Measurements from ENCODE around the gene IGF2BP2. TPM values are rescaled to one million over a fixed set of nuclear protein-coding genes. Genes with fewer than 3 reads are reported as not detected.

The IGF2BP2 gene
- total RNA-seq, 4 donors from 2014 or later: 3.9 to 13.5 (median 8.1) TPM

- H3K4me3 ChIP-seq: no peak overlapping the region
- TF ChIP-seq POLR2AphosphoS5 (IDR thresholded peaks at IDR 0.05): no peak
- TF ChIP-seq CTCF (IDR thresholded peaks at IDR 0.05): no peak
- TF ChIP-seq EP300 (IDR thresholded peaks at IDR 0.05): no peak
- TF ChIP-seq POLR2A (IDR thresholded peaks at IDR 0.05): no peak
- ATAC-seq: no peak
- H3K4me1 ChIP-seq: no peaks in the 10 kb centered on the region
- WGBS, 2 donors (ENCODE audit: low coverage in 1 of 2): 89 to 93% methylated on average over 9 of the region's 9 CpGs
- H3K9me3 ChIP-seq: no peaks in the 10 kb centered on the region
- peaks cover 15% of the 10 kb centered on the region for H3K27me3 ChIP-seq
- H3K36me3 ChIP-seq: no peaks in the 10 kb centered on the region
- H3K27ac ChIP-seq: no peak overlapping the region
These were observed 139.4 kb downstream of the IGF2BP2 start for GRCh38 chr3:185685231-185686035.

- WGBS, 2 donors (ENCODE audit: low coverage in 1 of 2): 42 to 85% methylated on average over 2 to 4 of the region's 4 CpGs
- Histone ChIP-seq H3K27ac (no peak overlapping the region), H3K4me1 (no peaks in the 10 kb centered on the region), H3K27me3 (no peaks in the 10 kb centered on the region), H3K4me3 (no peak overlapping the region), H3K9me3 (peaks cover 0 to 11% (median 0%) of the 10 kb centered on the region in 3 donors), H3K36me3 (no peaks in the 10 kb centered on the region)
- ATAC-seq: no peak
- TF ChIP-seq POLR2AphosphoS5 (IDR thresholded peaks at IDR 0.05) (no peak), CTCF (IDR thresholded peaks at IDR 0.05) (no peak), POLR2A (IDR thresholded peaks at IDR 0.05) (no peak), EP300 (IDR thresholded peaks at IDR 0.05) (no peak)
These were observed 144.6 kb downstream of the IGF2BP2 start for GRCh38 chr3:185680231-185680630.

- Histone ChIP-seq H3K9me3 (peaks cover 0 to 11% (median 0%) of the 10 kb centered on the region in 3 donors), H3K4me3 (no peak overlapping the region), H3K27me3 (no peaks in the 10 kb centered on the region), H3K27ac (no peak overlapping the region), H3K4me1 (no peaks in the 10 kb centered on the region), H3K36me3 (no peaks in the 10 kb centered on the region)
- 50 to 100% methylated on average over 1 of the region's 1 CpG for WGBS, 2 donors (ENCODE audit: low coverage in 1 of 2)
- ATAC-seq: no peak
- no peak for TF ChIP-seq POLR2AphosphoS5 (IDR thresholded peaks at IDR 0.05)
- no peak for TF ChIP-seq CTCF (IDR thresholded peaks at IDR 0.05)
- no peak for TF ChIP-seq EP300 (IDR thresholded peaks at IDR 0.05)
- no peak for TF ChIP-seq POLR2A (IDR thresholded peaks at IDR 0.05)
These were observed 146.8 kb downstream of the IGF2BP2 start for GRCh38 chr3:185678027-185678426.

GRCh38 chr3:185677146-185677829 is 147.6 kb downstream of the IGF2BP2 start:
- Histone ChIP-seq H3K9me3 (peaks cover 0 to 11% (median 0%) of the 10 kb centered on the region in 3 donors), H3K4me1 (no peaks in the 10 kb centered on the region), H3K4me3 (no peak overlapping the region), H3K27me3 (no peaks in the 10 kb centered on the region), H3K27ac (no peak overlapping the region), H3K36me3 (no peaks in the 10 kb centered on the region)
- 93% methylated on average over 1 of the region's 1 CpG; no CpG with 5 or more reads in 1 of the 2 donors for WGBS, 2 donors (ENCODE audit: low coverage in 1 of 2)
- TF ChIP-seq POLR2A (IDR thresholded peaks at IDR 0.05) (no peak), POLR2AphosphoS5 (IDR thresholded peaks at IDR 0.05) (no peak), CTCF (IDR thresholded peaks at IDR 0.05) (peak in 3 of 4 experiments; percentile 27 to 55 (median 28))
- no peak for ATAC-seq
